Mucosa of descending colon (tissue), 3 donors: ENCODE measurements around the gene SLCO2B1. TPM values are rescaled to one million over a fixed set of nuclear protein-coding genes. Genes with fewer than 3 reads are reported as not detected.
A peak's percentile ranks its signal among the peaks of the same experiment; 100 is the strongest.

Experiments
- ATAC-seq: fragments of 200-7000 bp; cut with Tn5 transposase; one replicate; pipeline ENCODE4 v1.9.1; 2020; ENCODE audit warnings: mild to moderate bottlenecking, moderate library complexity
- DNase-seq, 3 donors: peaks; one replicate each; pipeline ENCODE4 v3.0.0-alpha.2; 2020
- H3K36me3 ChIP-seq: fragments of 200-600 bp; one replicate; pipeline ENCODE4 v1.8.0; 2021; ENCODE audit warnings: low read depth, mild to moderate bottlenecking
- H3K4me1 ChIP-seq: fragments of 200-600 bp; one replicate; pipeline ENCODE4 v1.8.0; 2021; ENCODE audit warnings: low read depth, mild to moderate bottlenecking
- H3K4me3 ChIP-seq: fragments of 200-600 bp; one replicate; pipeline ENCODE4 v1.8.0; 2021; ENCODE audit warnings: mild to moderate bottlenecking
- H3K9me3 ChIP-seq: fragments of 200-600 bp; one replicate; pipeline ENCODE4 v1.8.0; 2021; ENCODE audit warnings: mild to moderate bottlenecking
- CTCF ChIP-seq: fragments of 200-600 bp; IDR thresholded peaks from one replicate; pipeline ENCODE4 v1.8.0; 2022; ENCODE audit warnings: antibody characterized with exemption, mild to moderate bottlenecking
- intact Hi-C, 2 donors: fragments of 100-400 bp; cut with DNase I in 1 of 2; cut with micrococcal nuclease in 1 of 2; formaldehyde crosslinking; loops; one replicate each; pipeline versions ENCODE4 v1.11.0 to v1.11.1; 2022; cut with DNase I, micrococcal nuclease
- total RNA-seq, 3 donors: library from RNA; stranded (reverse); fragmentation: NEBNext Ultra II Directional in 2 of 3; extraction: Animal tissue kit (Norgen Biotek cat#: 25700) in 2 of 3; gene quantifications; one replicate each; pipeline versions ENCODE4 v1.2.1 to v1.2.4, GENCODE V29; 2021 to 2023
- donor health status: DM: no; HTN: no; CAD: no; lungs with moderate emphysema.
- donor health status: DM: no; HTN: no; CAD: no.
- donor health status: DM: no; HTN: yes; CAD: no.

The SLCO2B1 gene
- total RNA-seq, 3 donors from 2014 or later = 65.6 to 93.0 (median 73.1) TPM

DNA sequence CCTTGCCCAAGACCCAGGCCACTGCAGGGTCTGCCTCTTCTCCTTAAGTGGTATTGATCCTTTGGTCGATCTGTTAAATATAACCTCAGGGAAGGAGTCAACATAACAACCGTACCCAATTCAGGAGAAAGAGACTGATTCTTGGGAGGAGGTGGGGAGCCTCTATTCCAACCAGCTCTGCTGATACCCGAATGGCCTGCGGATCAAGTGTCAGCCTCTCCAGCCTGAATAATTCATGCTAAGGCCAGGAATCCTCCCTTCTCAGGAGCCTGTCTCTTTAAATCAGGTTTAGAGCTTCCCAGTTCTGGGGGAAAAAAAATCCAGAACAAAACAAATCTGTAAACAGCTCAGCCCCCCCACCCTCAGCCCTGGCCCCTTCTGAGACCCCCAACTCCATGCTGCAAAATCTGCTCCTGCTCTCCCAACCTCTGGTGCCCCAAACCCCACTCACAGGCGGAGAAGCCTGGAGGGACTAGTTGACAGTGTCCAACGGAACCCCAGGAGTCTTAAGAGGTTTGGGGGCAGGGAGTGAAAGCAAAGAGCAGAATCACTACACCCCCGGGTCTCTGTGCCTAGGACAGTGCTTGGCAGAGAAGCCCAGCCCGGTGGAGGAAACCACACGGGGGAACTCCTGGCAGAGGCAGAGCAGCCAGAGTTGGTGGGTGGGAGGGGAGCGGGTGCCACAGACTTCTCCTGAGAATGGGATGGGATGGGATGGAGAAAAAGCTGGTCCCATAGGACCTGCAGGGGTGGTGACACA lies 88.8 kb downstream of the SLCO2B1 start:
- no peak overlapping the region for H3K4me3 ChIP-seq
- TF ChIP-seq CTCF = no peak
- H3K9me3 ChIP-seq = no peaks in the 10 kb centered on the region
- no peak for ATAC-seq
- intact Hi-C loops = loop anchor here (10.0 kb wide), 1 partner anchor 305 kb away; no protein-coding TSS in a partner anchor
- no peaks in the 10 kb centered on the region for H3K36me3 ChIP-seq
- DNase-seq = no peak
- H3K4me1 ChIP-seq = peaks cover 14% of the 10 kb centered on the region

GRCh38 chr11:75240311-75241035 lies 89.6 kb downstream of the SLCO2B1 start, which contains the start of gene TPBGL:
TSS of gene TPBGL (plus strand) at chr11:75240774. CDS start at chr11:75241050, 276 bp downstream.
- Histone ChIP-seq H3K36me3 (no peaks in the 10 kb centered on the region), H3K9me3 (no peaks in the 10 kb centered on the region), H3K4me3 (no peak within 1 kb of the TSS), H3K4me1 (peaks cover 14% of the 10 kb centered on the region)
- DNase-seq = peak in 1 of 3 donors; percentile 40
- TF ChIP-seq CTCF = no peak
- intact Hi-C loops = loop anchor here (10.0 kb wide), 1 partner anchor 306 kb away; no protein-coding TSS in a partner anchor
- no peak for ATAC-seq

DNA sequence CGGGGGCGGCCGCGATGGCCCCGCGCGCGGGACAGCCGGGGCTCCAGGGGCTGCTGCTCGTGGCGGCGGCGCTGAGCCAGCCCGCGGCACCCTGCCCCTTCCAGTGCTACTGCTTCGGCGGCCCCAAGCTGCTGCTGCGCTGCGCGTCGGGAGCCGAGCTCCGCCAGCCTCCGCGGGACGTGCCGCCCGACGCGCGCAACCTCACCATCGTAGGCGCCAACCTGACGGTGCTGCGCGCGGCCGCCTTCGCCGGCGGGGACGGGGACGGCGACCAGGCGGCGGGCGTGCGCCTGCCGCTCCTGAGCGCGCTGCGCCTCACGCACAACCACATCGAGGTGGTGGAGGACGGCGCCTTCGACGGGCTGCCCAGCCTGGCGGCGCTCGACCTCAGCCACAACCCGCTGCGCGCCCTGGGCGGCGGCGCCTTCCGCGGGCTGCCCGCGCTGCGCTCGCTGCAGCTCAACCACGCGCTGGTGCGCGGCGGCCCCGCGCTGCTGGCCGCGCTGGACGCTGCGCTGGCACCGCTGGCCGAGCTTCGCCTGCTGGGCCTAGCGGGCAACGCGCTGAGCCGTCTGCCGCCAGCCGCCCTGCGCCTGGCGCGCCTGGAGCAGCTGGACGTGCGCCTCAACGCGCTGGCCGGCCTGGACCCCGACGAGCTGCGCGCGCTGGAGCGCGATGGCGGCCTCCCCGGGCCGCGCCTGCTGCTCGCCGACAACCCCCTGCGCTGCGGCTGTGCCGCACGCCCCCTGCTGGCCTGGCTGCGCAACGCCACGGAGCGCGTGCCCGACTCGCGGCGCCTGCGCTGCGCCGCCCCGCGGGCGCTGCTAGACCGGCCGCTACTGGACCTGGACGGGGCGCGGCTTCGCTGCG lies 90.4 kb downstream of the SLCO2B1 start:
- intact Hi-C loops = loop anchor here (10.0 kb wide), 1 partner anchor 306 kb away; no protein-coding TSS in a partner anchor
- no peaks in the 10 kb centered on the region for H3K9me3 ChIP-seq
- peak; percentile 100 for TF ChIP-seq CTCF
- H3K4me1 ChIP-seq = peaks cover 14% of the 10 kb centered on the region
- no peaks in the 10 kb centered on the region for H3K36me3 ChIP-seq
- DNase-seq = peak; percentile 85 to 95 (median 88)
- no peak overlapping the region for H3K4me3 ChIP-seq
- ATAC-seq = peak; percentile 98

- Histone ChIP-seq H3K9me3 (no peaks in the 10 kb centered on the region), H3K36me3 (no peaks in the 10 kb centered on the region), H3K4me1 (peaks cover 14% of the 10 kb centered on the region), H3K4me3 (no peak overlapping the region)
- ATAC-seq (no peak), DNase-seq (no peak)
- intact Hi-C loops = loop anchor here (10.0 kb wide), 1 partner anchor 307 kb away; no protein-coding TSS in a partner anchor
- no peak for TF ChIP-seq CTCF
Measured at GRCh38 chr11:75241906-75242644, 91.2 kb downstream of the SLCO2B1 start.
